Dermis blood vessel endothelial cell (primary cell): Measurements from ENCODE around the gene NCAPD3. TPM values are rescaled to one million over a fixed set of nuclear protein-coding genes. Genes with fewer than 3 reads are reported as not detected.
A peak's percentile ranks its signal among the peaks of the same experiment; 100 is the strongest.

Source experiments
- DNase-seq: peaks from one replicate; pipeline ENCODE4 v3.0.0; 2010
- total RNA-seq: library from RNA; depleted of rRNA; stranded (reverse); fragments of >200 nt; gene quantifications from 2 replicates; pipeline ENCODE4 v1.2.3, GENCODE V29; 2014

NCAPD3 gene
- total RNA-seq, 1 donor from 2014 or later: 20.6 TPM

DNA sequence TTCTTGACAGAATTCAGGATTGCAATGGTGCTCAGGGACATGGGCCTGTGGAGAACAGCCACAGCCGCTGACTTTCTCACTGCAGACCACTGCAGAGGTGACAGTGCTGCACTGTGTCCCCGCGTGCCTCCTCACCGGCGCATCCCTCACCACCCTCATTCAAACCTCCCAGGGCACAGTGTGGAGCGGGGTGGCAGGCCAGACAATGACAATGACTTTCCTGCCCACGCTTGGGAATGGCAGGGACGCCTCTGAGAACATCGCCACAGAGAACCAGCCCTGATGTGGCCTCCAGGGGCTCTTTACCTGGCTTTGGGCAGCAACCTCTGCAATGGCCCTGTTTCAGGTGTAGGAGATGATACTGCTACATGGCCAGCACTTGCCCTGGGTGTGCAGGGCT, 65.7 kb downstream of the NCAPD3 start:
- DNase-seq: no peak

DNA sequence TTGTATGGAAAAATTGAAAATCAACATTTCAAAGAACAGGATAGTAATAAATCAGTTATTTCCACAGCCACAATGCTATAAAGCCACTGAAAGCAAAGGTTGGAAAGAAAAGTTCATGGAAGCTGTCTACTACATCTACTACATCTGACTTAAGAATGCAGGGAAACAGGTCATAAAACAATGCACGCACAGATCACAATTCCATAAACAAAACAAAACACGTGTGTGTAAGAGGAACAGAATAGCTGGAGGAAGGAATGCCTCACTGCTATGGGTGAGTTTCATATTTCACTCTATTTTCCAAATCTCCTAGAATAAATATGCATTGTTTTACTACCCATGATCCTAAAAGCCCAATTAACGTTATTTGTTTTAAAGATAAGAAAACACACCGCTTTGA, 66.3 kb downstream of the NCAPD3 start:
- peak; percentile 34 for DNase-seq

DNA sequence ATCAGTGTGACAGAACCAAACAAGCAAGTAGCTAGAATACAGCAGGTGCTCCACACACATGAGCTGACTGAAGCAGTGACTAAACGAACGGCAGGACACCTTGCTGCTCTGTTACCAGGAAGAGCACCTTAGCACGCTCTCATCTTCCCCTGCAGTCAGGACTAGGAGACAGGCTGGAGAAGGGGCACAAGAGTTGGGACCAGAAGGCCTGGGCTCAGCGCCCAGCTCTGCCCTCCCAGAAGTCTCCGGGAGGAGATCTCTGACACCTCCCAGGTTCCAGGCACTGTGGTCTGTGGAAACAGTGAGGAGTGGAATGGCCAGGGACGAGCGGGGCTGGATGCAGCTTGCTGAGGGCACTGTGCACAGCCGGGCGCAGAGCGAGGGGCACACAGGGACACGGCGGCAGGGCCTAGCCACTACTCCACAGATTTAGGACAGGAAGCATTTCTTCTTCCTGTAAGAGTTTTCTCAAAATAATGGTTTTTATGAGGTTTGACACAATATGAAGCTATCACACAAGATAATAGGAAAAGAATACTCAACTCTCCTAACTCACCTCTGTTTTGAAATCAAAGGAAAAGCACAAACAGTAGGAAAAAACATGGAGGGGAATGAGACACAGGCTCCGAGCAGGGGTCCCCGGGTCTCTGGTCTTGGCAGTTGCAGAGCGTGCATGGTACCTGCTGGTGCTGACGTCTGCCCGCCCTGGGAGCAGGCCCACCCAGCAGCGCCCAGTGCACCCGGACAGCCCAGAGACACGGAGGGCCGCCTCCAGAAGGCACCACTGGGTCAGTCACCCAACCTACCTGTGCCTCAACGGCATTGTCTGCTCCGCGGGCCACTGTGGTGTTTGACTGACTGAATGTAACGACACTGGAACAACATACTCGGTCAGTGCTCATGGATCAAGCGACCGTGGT, 67.6 kb downstream of the NCAPD3 start:
- no peak for DNase-seq

DNA sequence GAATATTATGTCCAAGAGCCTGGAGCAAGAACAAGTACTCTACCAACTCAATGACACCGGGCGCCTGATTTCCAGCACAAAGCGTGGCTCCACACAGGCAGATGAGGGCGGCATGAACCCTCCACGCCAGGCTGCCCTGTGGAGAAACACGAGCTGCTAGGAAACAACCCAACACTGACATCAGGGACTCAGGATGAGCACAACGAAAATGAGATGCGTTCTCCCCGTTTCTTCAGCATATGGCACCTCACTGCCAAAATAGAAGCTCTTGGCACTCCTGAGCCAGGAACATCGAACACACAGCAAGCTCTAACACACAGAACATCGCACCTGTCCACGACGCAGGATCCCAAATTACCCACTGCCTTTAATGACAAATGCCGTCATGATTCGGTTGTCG, 68.3 kb downstream of the NCAPD3 start:
- DNase-seq: no peak

DNA sequence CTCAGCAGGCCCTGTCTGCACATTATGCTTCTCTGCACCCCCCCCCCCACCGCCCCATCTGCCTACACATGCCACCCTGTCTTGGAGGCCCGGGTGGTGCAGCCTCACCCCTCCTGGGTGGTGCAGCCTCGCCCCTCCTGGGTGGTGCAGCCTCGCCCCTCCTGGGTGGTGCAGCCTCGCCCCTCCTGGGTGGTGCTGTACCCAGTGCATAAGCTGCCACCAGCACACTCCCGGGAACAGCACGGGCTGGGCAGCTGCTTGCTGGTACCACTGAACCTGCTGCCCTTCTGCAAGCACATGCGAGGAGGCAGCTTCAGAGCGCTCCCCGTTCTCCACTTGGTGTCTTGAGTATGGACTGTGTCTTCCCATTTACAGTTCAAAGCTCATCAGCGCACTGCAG, 69.3 kb downstream of the NCAPD3 start:
- no peak for DNase-seq

DNA sequence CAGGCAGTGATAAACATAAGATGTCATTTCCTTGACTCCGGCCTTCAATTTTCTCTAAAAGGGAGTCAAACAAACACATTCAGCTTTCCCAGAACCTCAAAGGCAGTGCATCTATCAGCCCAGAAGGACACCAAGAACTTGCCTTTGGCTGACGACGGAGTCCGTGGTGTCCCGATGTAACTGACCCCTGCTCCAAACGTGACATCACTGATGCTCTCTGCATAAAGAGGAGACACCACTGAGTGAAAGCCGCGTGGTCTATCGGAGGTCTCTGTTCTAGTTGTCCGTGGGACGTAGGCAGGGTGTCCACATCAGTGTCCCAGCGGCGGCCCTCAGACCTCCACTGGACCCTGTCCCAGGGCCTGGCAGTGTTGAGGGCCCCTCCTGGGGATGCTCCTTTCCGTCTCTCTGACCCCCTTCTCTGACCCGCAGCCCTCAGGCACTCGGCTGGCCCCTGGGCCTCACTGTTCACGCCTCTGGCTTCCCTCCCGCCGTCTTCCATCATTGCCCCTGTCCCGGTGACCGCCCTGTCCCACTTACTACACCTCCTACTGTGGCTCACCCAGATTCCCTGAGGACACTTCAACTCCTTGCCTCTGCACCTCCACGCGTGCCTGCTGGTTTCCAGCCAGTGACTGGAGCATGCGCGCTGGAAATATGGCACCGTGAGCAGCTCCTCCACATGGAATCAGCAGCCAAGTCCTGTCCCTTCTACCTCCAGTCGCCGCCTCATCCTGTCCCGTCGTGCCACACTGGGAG, 70.4 kb downstream of the NCAPD3 start:
- no peak for DNase-seq

DNA sequence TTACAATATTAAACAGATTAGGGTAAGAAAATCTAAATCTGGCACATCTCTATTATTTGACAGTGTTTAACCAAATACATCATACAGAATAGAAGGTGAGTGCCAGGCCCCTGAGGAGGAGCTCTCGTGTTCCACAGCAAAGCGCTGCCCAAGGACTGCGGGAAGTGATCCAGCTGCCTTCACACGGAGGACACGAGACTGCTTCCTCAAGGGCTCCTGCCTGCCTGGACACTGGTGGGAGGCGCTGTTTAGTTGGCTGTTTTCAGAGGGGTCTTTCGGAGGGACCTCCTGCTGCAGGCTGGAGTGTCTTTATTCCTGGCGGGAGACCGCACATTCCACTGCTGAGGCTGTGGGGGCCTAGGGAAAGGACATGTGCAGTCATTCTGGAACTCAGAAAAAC, 71.1 kb downstream of the NCAPD3 start:
- no peak for DNase-seq

DNA sequence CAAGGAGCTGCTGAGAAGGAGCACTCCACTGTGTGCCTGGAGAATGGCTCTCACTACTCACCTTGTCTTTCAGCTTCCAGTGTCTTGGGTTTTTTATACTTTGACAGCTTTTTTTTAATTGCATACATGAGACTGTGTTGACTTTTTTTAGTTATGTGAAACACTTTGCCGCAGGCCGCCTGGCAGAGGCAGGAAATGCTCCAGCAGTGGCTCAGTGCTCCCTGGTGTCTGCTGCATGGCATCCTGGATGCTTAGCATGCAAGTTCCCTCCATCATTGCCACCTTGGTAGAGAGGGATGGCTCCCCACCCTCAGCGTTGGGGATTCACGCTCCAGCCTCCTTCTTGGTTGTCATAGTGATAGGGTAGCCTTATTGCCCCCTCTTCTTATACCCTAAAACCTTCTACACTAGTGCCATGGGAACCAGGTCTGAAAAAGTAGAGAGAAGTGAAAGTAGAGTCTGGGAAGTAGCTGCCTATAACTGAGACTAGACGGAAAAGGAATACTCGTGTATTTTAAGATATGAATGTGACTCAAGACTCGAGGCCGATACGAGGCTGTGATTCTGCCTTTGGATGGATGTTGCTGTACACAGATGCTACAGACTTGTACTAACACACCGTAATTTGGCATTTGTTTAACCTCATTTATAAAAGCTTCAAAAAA, 72.6 kb downstream of the NCAPD3 start:
- no peak for DNase-seq

DNA sequence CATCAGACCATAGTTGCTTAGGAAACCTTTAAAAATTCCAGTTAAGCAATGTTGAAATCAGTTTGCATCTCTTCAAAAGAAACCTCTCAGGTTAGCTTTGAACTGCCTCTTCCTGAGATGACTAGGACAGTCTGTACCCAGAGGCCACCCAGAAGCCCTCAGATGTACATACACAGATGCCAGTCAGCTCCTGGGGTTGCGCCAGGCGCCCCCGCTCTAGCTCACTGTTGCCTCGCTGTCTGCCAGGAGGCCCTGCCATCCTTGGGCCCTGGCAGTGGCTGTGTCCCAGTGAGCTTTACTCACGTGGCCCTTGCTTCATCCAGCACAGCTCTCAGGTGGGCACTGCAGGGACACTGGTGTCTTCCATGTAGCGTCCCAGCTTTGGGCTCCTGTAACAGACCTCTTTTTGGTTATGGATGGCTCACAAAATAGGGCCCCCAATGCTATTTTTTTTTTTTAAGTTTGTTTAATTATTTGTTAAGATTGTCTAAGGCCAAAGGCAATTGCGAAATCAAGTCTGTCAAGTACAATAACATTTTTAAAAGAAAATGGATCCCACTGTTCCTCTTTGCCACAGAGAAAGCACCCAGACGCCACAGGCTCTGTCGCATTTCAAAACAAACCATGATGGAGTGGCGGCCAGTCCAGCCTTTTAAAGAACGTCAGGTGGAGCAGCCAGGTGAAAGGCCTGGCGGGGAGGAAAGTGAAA, 73.4 kb downstream of the NCAPD3 start:
- no peak for DNase-seq

DNA sequence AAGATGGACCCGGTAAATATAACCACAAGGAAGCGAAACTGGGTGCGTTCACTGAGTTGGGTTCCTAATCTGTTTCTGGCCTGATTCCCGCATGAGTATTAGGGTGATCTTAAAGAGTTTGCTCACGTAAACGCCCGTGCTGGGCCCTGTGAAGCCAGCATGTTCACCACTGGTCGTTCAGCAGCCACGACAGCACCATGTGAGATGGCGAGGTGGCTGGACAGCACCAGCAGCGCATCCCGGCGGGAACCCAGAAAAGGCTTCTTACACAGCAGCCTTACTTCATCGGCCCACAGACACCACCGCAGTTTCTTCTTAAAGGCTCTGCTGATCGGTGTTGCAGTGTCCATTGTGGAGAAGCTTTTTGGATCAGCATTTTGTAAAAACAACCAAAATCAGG, 74.4 kb downstream of the NCAPD3 start:
- DNase-seq: no peak

DNA sequence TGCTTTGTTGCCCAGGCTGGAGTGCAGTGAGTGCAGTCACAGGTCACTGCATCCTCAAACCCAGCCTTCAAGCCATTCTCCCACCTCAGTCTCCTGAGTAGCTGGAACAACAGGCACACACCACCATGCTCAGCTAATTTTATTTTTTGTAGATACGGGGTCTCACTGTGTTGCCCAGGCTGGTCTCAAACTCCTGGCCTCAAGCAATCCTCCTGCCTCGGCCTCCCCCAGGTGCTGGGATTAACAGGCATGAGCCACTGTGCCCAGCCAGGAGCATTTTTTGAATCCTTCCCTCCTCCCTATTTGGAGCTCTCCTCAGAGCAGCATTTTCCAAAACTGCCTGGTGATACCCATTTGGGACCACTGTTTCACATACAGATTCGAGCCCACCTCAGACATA, 77.2 kb downstream of the NCAPD3 start:
- no peak for DNase-seq

DNA sequence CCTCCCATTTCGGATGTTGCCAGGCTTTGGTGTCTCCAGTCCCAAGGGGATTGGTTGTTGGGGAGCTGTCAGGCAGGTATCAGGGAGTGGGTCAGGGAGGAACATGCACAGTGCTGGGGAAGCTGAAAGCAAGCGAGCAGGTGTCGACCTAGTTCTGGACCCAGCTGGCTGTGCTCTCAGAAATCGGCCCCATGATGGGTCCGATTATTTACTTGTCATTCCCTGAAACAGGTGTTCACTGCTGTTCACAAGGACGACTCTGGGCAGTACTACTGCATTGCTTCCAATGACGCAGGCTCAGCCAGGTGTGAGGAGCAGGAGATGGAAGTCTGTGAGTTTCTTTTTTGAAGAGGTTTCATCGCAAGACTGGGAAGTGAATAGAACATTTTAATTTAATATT, 78.1 kb downstream of the NCAPD3 start:
- DNase-seq: no peak

DNA sequence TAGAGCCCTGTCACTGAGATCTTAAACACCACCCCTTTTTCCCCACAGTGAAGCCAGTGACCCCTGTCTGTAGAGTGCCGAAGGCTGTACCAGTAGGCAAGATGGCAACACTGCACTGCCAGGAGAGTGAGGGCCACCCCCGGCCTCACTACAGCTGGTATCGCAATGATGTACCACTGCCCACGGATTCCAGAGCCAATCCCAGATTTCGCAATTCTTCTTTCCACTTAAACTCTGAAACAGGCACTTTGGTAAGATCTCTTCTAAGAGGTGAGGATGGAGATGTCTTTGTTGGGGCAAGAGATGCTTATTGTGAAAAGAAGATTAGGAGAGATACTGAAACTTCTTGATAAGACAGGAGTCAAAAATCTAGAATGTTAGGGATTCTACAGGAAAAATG, 79.0 kb downstream of the NCAPD3 start:
- DNase-seq: no peak

DNA sequence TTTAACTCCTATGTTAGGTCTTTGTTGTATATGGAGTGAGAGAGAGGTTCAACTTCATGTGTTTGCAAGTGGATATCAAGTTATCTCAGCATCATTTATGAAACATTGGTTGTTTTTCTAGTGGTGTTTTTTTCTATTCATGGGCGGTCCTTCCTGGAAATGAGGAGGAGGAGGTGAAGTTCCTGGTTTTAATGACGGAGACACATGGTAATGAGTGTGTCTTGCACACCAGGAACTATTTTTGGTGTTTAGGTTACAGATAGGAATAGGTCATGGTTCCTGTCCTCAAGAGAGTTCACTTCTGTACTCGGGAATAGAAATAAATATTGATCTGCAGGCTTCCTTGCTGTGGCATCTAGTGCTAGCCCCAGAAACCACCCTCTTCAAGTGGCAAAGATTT, 80.0 kb downstream of the NCAPD3 start:
- no peak for DNase-seq

DNA sequence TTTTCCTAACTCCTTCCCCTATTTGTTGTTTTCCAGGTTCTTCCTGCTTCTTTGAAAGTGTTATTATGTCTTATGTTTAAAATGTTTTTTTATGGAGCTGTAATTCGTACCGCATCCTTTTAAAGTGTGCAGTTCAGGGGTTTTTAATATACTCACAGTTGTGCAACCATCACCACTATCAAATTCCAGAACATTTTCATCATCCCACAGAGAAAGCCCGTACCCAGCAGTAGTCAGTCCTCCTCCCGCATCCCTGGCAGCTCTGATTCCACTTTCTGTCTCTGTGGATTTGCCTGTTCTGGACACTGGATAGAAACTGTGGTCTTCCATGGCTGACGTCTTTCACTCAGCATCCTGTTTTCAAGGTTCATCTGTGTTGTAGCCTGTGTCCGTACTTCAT, 81.2 kb downstream of the NCAPD3 start:
- no peak for DNase-seq

DNA sequence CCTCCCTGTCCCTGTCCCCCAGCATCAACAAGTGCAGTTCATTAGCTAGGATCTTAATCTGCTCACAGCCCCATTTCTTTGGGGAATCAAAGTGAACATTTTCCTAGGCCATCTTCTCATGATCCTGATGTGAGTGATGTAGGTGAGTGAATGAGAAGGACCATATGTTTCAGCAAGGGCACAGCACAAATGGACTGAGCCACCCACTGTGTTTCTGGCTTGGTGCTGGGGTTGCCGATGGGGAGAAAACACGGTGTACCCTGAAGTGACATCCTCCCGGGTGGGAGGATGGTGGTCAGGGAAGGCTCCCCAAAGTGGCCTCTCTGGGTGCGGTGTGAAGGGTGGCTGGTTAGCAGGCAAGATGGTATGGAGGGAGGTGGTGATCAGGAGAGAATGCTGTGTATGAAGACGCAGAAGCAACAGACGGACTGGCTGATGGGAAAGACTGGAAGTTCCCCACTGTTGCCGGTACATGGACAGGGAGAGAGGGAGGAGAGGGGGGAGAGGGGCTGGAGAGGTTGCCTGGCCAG, 82.7 kb downstream of the NCAPD3 start:
- DNase-seq: no peak

DNA sequence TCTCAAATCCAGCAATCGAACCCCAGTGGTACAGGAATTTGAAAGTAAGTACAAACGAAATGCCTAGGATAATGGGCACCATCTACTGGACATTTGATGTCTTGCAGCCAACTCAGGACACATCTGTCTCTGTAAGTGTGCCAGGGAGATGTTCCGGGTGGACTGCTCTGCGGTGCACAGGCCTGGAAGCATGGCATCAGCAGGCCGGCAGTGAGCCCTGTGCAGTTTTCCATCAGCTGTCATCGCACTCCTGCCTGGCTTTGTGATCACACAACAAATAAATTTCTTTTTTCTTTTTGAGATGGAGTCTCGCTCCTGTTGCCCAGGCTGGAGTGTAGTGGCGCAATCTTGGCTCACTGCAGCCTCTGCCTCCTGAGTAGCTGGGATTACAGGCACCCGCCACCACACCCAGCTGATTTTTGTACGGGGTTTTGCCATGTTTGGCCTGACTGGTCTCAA, 83.9 kb downstream of the NCAPD3 start:
- peak; percentile 92 for DNase-seq

DNA sequence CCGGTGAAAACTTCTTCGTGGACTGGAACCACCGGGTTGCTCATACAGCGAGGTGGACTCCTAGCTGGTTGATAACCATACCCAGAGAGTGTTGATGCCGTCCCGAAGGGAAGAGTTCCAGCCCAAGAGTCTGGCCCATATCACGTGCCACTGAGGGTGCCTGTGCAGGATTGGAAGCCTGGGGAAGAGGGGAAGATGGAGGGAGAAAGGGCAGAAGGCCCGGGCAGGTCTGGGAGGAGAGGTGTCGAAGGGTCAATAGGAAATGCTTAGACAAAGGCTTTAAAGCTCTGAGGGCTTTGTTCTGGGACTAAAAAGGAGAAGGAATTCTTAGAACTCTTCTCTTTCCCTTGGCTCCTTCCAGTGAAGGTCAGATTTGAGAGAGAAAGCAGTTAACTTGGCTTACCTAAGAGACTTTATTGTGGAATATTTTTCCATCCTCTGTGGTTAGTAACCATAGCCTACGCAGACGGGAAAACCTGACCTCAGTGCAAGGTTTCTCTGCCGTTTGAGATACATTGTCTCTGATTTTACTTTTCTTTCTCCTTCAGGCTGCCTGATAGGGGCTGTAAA, 84.4 kb downstream of the NCAPD3 start:
- no peak for DNase-seq

DNA sequence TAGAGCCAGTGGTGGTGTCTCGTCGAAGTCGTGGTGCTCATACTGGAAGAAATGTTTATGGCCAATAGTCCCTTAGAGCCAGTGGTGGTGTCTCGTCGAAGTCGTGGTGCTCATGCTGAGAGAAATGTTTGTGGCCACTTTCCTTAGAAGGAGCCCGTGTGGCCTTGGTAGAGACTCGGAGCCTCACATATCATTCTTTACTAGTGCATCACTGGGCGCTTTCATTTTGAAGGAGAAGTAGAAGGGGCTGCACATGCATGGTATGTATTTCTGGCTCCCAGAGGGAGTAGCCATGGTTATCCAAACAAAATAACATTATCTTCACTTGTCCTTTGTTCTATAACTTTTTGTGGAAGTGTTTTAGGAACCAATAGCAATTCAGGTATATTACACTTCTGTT, 85.4 kb downstream of the NCAPD3 start:
- DNase-seq: no peak

DNA sequence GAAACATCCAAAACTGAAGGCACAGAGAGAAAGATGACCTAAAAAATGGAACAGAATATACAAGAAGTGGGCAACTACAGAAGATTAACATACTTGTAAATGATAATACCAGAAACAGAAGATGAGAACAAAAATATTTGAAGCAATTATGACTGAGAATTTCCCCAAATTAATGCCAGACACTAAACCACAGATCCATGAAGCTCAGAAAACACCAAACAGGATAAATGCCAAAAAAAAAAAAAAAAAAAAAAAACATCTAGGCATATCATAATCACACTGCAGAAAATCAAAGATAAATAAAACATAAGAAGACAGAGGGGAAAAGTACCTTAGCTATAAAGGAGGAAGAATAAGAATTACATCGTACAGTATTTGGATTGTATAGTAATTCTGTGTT, 89.6 kb downstream of the NCAPD3 start:
- DNase-seq: no peak

DNA sequence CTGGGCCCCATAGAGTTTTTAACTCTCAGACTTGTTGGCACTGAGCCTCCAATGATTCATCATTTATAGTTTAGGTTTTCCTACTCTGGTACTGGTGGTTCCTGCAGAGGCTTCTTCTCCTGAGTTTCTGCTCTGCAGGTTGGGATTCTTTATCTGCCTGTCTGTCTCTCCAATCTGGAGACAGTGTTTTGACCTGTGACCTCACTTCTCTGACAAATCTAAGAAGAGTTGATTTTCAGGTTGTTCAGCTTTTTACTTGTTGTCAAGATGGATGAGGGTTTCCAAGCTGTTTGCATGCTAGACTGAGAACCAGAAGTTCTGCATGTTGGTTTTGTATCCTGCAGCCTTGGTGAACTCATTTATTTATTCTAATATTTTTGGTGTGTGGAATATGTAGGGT, 91.0 kb downstream of the NCAPD3 start:
- peak; percentile 13 for DNase-seq

DNA sequence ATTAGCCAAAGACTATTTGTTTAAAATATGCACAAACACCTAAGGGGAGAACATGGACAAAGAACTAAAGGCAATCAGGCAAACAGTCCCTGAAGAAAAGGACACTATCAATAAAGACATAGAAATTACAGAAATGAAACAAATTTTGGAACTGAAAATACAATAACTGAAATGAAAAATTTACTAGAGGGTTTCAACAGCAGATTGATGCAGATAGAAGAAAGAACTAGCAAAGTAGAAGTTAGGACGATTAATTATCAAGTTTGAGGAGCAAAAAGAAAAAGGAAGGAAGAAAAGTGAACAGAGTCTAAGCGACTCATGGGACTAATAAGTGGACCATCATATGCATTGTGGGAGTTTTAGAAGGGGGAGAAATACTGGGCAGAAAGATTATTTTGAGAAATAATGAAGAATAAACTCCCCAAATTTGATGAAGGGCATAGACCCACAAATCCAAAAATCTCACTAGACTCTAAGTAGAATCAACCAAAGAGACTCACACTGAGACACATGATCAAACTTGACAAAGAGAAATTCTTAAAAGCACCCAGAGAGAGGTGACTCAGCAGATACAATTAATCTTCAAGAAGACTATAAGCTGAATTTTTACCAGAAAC, 92.0 kb downstream of the NCAPD3 start:
- no peak for DNase-seq
